Measurements from ENCODE around the gene IFT88.

DNA sequence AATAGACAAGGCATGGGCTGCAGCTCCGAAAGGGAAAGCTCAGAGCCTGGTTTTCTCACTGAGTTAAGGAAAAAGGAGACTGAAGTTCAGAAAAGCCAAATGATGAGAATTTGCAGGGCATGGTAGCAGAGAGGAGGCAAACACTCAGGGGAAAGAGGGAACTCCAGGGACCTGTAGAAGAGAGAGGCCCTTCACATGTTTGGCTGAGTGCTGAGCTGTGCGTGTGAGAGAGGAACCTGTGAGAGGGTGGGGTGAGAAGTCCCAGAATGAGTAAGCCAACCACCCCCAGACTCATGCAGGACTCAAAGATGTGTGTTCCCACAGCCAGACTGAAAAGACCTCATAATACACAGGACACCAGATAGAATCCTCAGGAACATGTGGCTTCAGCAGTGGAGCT, 38.5 kb upstream of the IFT88 start:
- TF ChIP-seq ZNF274 (IDR thresholded peaks at IDR 0.05; ENCODE audit: low read depth, low read length), result no peak
- no peak for TF ChIP-seq YY1 (IDR thresholded peaks at IDR 0.05; ENCODE audit: insufficient read depth, insufficient read length)
- no peak for TF ChIP-seq SUZ12 (IDR thresholded peaks at IDR 0.05; ENCODE audit: extremely low read depth, insufficient read depth, insufficient read length)
